AG04450 (cell line): ENCODE results near the gene FAM222A. TPM values are rescaled to one million over a fixed set of nuclear protein-coding genes. Genes with fewer than 3 reads are reported as not detected.

ENCODE experiments used
- CTCF ChIA-PET: fragments of 300-600, 350-600 bp; formaldehyde crosslinking; extraction: SDS; loops from one replicate; lab custom pipeline; 2022; ENCODE audit warnings: antibody characterized with exemption, inconsistent platforms; lab: Charles Lee
- POLR2A ChIA-PET: fragments of 350-600 bp; formaldehyde crosslinking; extraction: SDS; loops from one replicate; lab custom pipeline; 2021; ENCODE audit warnings: antibody characterized with exemption, inconsistent platforms; lab: Yijun Ruan, JAX
- DNase-seq: peaks from one replicate; pipeline ENCODE4 v3.0.0-alpha.2; 2011; ENCODE audit warnings: low read depth, low spot score
- H3K27ac ChIP-seq: one replicate; pipeline ENCODE4 v1.5.1; 2012; ENCODE audit warnings: low read depth, low read length, control low read depth
- H3K27me3 ChIP-seq: one replicate; pipeline ENCODE4 v1.6.0; 2012; ENCODE audit warnings: low read length; ENCODE audit not compliant: control insufficient read depth, insufficient read depth
- H3K4me3 ChIP-seq: 2 replicates; pipeline ENCODE4 v1.5.1; 2011; ENCODE audit warnings: mild to moderate bottlenecking, low read depth, low read length, control low read depth
- H3K9me3 ChIP-seq: 2 replicates; pipeline ENCODE4 v1.5.1; 2012; ENCODE audit warnings: low read length; ENCODE audit not compliant: control insufficient read depth, insufficient read depth
- CTCF ChIP-seq: IDR thresholded peaks from 2 replicates; pipeline ENCODE4 v1.5.1; 2011; ENCODE audit warnings: low read depth, low read length, control low read depth, inconsistent platforms
- polyA plus RNA-seq: library from polyadenylated mRNA; depleted of rRNA; stranded (reverse); fragments of >200 nt; gene quantifications from 2 replicates; pipeline ENCODE4 v1.2.3, GENCODE V29; 2011

Gene FAM222A
- polyA plus RNA-seq, 1 experiment: 0.15 TPM

DNA sequence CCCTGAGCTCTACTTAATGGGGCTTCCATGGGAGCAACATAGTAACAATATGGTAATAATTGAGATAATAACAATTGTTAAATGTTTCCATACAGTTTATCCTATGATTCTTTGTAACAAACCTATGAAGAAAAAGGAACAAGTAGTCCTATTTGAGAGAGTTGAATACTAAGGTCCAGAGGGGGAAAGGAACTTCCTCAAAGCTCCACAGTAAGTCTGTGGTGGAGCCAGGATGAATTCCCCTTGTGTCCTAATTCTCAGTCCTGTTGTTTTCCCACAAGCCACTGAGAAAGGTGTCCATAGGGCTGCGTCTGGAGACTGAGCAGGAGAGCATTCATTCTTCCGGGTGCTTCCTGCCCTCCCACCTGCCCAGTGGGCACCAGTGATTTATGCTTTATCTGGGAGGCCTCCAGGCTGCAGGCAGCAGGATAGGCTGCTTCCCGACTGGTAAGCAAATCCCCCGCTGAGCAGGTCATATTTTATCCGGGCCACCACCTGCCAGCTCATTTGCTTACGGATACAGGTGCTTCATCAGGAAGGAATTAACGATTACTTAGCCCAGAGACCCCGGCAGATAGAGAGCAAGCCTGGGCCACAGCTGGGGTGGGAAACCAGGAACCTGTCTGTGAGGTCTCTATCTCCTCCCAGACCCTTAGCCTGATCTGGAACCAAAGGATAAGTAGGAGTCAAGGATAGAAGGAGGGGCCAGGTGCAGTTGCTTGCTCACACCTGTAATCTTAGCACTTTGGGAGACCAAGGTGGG lies 33.9 kb upstream of the FAM222A start:
- peaks cover 31% of the 10 kb centered on the region for H3K27me3 ChIP-seq
- no peak overlapping the region for H3K27ac ChIP-seq
- TF ChIP-seq CTCF: no peak
- DNase-seq: no peak
- no peaks in the 10 kb centered on the region for H3K9me3 ChIP-seq
- ChIA-PET CTCF (interaction anchor here (0.9 kb wide), 1 partner anchor 83 kb away, joined by 3 read pairs; no protein-coding TSS in a partner anchor), POLR2A (no interaction called here)
- H3K4me3 ChIP-seq: no peak overlapping the region

- no peak for DNase-seq
- POLR2A ChIA-PET: no interaction called here
- no peak overlapping the region for H3K27ac ChIP-seq
- no peaks in the 10 kb centered on the region for H3K9me3 ChIP-seq
- TF ChIP-seq CTCF: no peak
- no peak overlapping the region for H3K4me3 ChIP-seq
- peaks cover 34% of the 10 kb centered on the region for H3K27me3 ChIP-seq
- CTCF ChIA-PET: interaction anchor here (0.8 kb wide), 1 partner anchor 82 kb away, joined by 4 read pairs; no protein-coding TSS in a partner anchor
These were observed 33.2 kb upstream of the FAM222A start for GRCh38 chr12:109680264-109681005.

DNA sequence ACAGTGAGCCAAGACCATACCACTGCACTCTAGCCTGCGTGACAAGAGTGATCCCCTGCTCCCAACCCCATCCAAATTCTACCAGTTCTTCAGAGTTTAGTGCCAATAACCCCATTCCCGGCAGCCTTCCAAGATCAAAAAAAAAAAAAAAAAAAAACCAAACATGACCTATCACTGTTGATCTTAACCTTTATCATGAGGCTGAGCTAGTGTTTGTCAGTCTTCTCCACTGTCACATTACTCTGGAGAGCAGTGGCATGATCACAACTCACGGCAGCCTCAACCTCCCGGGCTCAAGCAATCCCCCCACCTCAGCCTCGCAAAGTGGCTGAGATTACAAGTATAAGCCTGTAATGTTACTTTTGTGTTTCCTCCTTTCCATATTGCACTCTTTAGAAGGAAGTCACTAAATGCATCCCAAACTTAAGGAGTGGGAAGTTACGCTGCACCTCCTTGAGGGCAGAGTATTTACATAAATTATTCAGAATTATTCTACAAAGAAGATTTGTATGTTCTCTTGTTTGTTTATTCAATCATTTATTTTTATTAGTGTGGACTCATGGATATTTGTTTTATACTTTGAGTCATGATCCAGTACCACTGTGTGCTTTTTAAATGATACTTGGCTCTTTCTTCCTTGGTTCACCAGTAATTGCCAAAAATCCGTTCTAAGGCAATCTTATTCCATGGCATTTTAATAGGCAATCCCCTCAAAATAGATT lies 31.5 kb upstream of the FAM222A start:
- H3K4me3 ChIP-seq: no peak overlapping the region
- DNase-seq: no peak
- H3K27me3 ChIP-seq: peaks cover 32% of the 10 kb centered on the region
- POLR2A ChIA-PET: no interaction called here
- no peaks in the 10 kb centered on the region for H3K9me3 ChIP-seq
- no peak overlapping the region for H3K27ac ChIP-seq
- TF ChIP-seq CTCF: no peak
- CTCF ChIA-PET: interaction anchor here (0.6 kb wide), 1 partner anchor 48 kb away, joined by 4 read pairs; no protein-coding TSS in a partner anchor

DNA sequence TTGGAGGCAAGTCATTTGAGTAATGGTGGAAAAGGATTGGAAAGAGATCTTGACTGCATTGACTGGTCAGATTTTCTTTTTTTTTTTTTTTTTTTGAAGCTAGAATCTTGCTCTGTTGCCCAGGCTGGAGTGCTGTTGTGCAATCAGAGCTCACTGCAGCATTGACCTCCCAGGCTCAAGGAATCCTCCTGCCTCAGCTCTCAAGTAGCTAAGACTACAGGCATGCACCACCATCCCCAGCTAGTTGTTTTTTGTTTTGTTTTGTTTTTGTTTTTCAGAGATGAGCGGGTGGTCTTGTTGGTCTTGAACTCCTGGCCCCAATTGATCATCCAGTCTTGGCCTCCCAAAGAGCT lies 30.9 kb upstream of the FAM222A start:
- H3K27me3 ChIP-seq: peaks cover 32% of the 10 kb centered on the region
- ChIA-PET CTCF (interaction anchor here (0.8 kb wide), 1 partner anchor 85 kb away, joined by 5 read pairs; no protein-coding TSS in a partner anchor), POLR2A (no interaction called here)
- no peak overlapping the region for H3K4me3 ChIP-seq
- TF ChIP-seq CTCF: no peak
- no peaks in the 10 kb centered on the region for H3K9me3 ChIP-seq
- DNase-seq: no peak
- no peak overlapping the region for H3K27ac ChIP-seq
